Stimulated activated CD8-positive, alpha-beta memory T cell treated with anti-CD3 and anti-CD28 coated beads, Interleukin-7, amount 100 ng/mL, for 4 hours (primary cell): ENCODE measurements around the gene IP6K3.

Experiments used
- DNase-seq, 2 donors: peaks; one replicate each; pipeline ENCODE4 v3.0.0-alpha.2; 2020; ENCODE audit warnings: low read depth in 2 of 2

The IP6K3 gene

DNA sequence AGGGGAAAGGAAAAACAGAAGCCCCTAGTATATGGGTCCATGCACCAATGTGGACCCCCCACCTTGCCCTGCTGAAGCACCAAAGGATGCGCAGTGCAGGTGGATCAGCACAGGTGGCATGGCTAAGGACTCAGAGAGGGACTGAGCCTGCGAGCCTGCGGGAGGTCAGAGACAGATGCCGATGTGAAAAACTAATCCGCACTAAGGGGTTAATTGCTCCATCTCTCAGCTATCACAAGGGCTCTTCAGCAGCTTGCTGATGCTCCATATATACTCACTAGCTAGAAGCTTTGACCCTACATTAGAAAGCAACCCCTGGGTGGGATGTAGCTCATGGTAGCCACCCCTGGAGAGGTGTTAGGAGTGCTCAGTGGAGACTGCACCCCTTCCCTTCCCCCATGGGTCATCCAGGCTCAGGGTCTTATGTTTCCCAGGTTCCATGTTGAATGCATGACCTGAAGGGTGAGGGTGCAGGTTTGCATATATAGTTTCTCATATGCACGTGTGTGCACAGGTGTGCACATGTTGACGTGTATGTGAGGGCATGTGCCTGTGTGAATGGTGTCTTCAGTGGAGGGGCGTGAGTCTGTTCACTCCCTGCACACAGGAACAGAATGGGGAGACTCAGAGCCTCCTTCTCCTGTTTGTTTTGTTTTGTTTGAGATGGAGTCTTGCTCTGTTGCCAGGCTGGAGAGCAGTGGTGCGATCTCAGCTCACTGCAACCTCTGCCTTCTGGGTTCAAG is 13.4 kb upstream of the IP6K3 start:
- DNase-seq, result no peak

DNA sequence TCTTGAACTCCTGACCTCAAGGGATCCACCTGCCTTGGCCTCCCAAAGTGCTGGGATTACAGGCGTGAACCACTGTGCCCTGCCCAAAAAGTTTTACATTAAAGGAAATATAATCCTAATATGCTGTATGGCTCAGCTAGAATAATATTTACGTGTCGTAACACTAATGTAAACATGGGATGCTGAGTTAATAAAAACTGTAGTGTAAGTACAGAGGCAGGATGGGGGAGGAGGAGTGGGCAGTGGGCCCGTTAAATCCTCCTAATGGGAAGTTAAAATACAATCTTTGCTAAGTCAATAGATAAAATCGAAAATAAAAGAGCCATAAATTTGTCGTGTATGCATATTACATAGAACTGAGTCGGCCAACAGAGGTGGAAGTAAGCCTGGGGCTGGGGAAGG is 12.1 kb upstream of the IP6K3 start:
- no peak for DNase-seq

DNA sequence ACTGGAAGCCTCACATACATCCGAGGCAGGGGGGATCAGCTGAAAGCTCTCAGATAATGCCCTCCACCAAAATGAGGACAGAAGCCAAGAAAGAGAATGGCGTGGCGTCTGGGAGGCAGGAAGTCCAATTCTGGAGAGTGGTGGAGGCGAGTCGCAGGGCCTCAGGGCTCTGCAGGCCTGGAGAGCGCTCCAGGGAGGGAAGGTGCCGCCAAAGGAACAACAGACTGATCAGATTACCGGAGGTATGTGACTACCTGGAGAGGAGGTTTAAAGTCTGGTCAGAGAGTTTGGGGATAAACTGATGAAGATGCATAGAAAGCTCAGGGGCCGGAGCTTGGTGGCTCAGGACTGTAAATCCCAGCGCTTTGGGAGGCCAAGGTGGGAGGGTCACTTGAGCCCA is 11.2 kb upstream of the IP6K3 start:
- DNase-seq, result no peak

DNA sequence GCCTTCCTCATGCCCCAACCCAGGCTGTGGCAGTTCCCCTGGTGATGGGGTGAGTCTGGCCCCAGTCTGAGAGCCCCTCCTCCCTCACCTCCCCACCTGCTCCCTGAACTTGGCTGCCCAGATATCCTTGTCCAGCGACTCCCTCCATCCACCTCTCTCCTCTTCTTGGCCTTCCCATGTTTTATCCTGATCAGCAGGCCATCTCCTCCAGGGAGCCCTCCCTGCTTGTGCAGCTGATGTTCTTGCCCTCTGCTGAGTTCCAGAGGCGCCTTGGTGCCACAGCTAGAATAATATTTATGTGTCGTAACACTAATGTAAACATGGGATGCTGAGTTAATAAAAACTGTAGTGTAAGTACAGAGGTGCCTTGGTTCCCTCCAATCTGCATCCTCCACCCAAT is 10.4 kb upstream of the IP6K3 start:
- no peak for DNase-seq

DNA sequence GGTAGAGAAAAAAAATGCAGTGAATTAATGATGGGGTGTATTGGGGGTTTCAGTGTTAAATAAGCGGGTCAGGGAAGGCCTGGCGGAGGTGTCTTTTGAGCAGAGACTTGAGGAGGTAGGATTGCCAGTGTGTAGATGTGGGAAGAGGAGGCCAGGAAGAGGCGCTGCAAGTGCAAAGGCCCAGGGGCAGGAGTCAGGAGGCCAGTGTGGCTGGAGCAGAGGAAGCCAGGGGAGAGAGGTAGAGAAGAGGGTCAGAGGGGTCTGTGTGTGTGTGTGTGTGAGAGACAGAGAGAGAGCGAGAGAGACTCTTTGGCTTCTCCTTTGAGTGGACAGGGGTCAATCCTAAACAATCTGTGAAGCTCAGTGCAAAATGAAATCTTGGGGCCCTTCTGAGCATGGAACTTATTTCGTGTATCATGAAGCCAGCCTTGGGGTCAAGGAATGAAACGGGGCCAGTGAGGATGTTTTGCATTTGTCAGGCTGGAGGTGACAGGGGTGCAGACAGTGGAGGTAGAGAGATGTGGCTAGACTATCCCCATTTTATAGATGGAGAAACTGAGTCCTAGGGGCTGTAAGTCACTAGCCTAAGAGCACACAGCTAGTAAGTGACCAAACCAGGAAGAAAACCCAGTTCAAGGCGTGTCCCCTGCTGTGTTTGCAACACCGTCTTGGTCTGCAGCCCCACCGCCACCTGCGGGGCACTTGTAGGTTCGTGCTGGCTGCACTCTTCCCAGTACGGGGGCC is 9.7 kb upstream of the IP6K3 start:
- no peak for DNase-seq

DNA sequence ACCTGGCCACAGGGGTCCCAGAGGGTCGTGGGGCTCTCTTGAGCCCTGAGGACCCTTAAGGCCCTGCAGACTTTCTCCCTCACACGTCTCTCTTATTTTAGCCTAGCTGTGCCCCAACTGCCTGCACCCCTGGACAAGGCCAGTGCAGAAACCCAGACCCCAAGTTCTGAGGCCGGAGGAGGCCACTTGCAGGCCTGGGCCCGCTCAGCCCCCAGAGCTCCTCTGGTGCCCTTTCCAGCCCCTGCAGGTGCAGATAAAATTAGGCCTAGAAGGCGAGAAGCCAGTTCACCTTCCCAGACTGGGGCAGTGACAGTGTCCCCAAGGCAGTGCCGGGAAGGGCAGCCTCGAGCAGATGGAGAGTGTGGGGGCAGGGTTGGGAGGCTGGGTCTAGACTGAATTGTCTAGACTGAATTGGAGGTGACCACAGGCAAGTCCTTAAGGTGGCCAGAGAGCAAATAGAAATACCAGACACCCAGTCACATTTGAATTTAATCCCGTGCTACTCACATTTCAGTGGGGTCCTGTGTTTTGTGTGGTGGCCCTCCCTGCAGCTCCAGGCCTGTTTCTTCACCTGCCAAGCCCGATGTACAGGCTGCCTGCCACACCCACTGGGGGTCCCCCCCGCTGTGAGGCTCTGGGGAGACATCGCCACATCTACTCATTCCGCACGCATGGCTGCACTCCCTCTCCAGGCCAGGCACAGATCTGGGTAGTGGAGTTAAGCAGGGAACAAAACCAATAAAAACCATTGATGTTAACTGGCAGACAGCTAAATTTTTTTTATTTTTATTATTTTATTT is 8.6 kb upstream of the IP6K3 start:
- no peak for DNase-seq

DNA sequence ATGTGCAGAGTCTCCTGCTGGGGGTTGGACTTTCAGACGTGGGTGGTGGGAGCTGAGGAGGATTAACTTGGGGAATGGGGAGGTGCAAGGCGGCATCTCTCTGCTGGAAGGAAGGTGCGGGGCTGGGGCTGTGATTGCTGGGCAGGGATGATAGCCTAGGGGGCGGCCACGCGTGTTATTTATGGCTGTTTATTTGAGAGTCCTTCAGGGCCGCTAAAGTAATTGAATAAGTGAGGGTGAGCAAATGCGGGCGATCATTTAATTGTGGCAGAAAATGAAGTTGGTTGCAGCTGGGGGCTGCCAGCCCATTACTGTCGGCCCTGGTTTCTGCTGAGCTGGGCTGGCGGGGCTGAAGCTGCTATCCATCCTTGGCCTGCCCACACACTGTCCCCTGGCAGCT is 7.5 kb upstream of the IP6K3 start:
- DNase-seq, result no peak

DNA sequence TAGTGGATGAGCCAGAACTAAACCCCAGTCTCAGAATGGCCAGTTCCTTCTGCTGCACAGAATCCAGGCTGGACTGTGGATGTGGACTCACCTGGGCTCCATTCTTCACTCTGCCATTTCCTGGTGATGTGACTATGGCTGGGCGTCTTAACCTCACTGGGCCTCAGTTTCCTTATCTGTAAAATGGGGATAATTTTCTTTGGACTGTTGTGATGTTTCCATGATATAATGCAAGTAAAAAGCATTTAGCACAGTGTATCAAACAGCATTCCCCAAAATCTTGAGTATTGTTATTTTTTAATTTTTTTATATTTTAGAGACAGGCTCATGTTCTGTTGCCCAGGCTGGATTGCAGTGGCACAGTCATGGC is 5.9 kb upstream of the IP6K3 start:
- no peak for DNase-seq

DNA sequence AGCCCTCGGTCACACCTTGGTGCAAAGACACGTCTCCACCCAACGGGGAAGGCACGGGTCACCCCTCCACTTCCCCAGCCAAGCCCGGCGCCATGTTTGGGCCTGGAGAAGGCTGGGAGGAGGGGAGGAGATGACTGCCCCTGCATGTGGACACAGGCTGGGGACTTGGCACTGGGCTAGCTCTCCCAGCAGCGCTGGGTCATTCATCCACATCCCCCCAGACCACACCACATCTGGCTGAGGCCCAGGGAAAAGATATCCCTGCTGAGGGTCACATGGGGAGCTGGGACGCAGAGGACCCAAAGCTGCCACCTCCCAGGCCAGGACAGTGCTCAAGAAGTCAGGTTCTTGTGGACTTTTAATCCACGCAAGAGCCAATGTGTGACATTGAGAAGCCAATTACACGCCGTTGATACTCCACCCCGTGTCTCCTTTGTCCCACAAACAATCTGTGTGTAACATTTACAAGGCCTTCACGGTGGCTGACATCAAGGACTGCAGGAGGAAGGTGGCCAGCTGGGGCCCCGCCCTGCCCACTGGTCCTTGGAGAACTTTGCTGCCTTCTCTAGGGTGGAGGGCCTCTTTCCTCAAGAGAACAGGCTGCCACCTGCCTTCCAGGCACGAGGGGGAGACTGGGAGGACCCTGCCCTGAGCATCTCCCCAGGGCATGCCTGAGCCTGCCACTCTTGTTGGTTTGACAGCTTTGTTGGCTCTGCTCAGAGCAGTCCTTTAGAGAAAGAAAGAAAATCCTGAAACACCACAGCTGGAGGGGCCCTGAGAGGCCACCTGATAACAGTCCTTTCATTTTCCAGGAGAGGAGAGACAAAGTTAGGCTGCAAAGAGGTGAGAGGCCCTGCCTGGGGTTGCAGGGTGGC is 5.3 kb upstream of the IP6K3 start:
- DNase-seq, result no peak

DNA sequence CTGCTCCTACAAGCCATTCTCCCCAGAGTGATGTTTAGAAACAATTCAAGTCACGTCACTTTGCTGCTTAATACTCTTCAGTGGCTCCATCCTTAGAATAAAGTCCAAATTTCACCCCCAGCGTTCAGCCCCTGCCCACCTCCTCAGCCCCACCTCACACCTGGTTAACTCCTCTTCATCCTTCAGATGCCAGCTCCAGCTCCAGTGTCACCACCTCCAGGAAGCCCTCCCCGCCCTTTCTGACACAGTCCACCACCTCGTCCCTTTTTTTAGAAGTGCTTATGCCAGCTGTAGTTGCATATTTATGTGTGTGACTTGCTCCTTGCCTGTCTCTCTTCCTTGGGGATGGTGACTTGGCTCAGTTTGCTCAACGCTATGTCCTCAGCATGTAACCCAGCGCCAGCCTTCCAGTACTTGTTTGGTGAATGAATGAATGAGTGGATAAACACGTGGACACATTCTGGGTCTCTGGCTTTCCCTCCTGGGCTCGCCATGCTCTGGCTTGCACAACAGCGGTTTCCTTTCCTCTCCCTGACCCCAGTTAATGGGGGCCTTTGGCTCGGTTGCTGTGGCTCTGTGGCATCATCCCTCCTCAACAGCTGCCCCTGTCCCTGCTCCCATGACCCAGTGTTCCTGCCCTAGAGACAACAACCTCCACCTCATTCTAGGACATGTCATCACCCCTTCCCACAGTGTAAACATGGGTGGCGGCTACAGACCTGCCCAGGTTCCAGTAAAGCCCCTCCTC is 3.7 kb upstream of the IP6K3 start:
- DNase-seq, result no peak

DNA sequence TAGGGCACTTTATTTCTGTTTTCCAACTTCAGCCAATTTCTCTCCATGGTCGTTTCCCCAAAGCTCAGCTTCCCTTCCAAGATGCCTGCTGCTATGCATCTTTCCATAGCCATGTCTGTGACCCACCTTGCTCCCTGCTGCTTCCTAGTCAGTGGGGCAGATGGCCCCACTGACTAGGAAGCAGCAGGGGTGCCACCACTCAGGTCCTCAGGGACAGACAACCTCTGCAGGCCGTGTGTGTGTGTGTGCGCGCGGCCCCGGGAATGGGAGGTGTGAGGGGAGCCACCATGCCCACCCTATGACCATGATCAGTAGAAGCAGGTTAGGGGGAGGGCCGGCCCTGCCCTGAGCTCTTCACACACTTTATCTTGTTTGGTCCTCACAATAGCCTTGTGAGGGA is 2.7 kb upstream of the IP6K3 start:
- no peak for DNase-seq

DNA sequence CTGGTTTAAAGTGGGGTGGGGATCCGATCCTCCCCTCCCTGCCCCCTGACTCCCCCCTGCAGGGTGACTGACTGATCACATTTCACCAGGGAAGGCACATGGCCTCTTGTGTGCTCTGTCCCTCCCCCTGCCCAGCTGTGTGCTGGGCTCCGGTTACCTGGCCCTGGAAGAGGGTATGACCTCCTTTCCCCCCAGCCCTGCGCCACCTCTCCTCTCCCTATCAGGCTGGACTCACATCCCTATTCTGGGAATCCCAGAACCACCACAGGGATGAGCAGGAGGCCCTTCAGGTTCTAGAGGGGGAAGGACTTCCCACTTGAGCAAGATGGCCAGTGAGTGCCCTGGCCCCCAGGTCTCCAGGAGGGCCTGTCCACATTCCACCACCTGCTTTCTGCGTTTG is 2.1 kb upstream of the IP6K3 start:
- DNase-seq, result no peak

DNA sequence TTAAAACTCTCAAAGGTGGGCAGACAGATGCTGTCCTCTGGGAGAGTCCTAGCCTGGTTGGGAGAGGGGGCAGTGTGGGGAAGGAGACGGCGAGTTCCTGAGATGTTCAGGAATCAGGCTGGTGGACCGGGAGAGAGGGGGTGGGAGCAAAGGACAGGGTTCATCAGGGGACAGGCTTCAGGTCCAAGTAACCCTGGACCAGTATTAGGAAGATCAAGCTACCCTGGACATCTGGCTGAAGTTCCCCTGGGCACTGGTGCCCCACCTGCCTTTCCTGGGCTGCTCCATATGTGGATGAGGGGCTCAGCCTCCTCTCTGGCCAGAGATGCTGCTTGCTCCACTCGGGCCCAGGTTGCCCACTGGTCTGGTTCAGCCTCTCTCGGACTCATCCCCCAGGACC is 1.1 kb upstream of the IP6K3 start:
- DNase-seq, result no peak

DNA sequence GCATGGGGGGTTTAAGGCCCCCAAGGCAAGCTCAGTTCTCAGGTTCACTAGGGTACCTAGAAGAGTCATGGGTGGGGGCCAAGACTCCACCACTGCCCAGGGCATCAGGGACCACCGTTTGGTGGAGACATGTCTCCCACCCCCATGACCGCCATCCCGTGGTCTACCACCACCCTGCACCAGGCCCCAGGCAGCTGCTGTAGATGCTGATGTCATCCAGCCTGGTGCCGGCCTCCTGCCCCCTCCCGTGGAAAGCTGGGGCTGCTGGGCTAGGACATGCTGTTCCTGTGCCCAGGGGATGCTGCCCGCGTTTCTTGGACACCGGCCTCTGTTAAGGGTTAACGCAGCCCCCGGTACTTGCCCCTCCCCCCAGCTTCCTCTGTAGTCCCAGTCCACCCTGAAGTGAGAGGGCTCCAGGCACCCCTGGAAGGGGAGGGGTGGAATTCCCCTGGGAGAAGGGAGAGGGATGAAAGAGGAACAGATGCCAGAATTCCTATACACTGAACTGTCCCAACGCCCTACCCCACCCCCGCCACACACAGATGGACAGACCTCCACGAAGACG is 587 bp downstream of the IP6K3 start:
- no peak for DNase-seq

DNA sequence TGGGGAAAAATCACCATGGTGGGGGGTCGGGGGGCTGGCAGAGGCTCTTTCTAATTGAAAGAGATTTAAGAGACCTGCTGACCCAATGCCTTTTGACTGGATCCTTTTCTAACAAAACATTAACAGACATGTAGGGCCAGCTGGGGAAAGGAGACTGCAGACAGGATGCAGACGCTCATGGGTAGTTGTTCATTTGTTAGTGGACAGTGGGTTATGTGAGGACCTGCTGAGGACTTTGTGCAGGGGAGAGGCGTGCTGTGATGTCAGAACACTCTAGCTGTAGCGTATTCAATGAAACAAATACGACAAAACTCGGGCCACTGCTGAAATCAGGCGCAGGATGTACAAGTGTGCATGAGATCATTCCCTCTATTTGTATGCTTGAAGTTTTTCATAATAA is 1.2 kb downstream of the IP6K3 start:
- DNase-seq, result no peak

DNA sequence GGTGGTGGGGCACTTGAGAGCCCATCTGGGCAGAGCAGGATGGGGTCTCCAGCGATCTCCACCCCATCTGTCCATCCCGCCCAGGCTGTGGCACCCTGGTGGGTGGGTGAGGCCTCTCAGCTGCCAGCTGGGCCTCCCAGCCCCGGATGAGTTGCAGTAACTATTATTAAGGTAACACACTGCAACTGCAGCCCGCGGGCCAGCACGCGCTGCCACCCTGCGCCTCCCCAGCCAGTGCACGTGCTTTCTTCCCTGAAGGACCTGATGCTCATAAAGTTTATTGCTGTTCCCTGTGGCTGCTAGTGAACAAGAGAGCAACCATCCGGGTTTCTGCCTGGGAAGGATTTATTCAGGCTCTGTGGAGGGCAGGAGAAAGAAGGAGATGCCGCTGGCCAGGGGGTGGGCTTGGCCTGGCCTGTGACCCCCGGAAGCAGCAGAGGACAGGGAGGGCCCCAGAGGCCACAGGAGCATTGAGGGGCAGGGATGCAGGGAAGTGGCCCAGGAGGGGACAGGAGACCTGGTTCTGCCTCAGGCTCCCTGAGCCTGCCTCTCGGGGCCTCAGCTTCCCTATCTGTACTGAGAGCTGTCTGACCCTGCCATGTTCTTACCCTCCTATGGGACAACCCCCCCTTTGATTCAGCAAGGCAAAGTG is 1.7 kb downstream of the IP6K3 start:
- no peak for DNase-seq

DNA sequence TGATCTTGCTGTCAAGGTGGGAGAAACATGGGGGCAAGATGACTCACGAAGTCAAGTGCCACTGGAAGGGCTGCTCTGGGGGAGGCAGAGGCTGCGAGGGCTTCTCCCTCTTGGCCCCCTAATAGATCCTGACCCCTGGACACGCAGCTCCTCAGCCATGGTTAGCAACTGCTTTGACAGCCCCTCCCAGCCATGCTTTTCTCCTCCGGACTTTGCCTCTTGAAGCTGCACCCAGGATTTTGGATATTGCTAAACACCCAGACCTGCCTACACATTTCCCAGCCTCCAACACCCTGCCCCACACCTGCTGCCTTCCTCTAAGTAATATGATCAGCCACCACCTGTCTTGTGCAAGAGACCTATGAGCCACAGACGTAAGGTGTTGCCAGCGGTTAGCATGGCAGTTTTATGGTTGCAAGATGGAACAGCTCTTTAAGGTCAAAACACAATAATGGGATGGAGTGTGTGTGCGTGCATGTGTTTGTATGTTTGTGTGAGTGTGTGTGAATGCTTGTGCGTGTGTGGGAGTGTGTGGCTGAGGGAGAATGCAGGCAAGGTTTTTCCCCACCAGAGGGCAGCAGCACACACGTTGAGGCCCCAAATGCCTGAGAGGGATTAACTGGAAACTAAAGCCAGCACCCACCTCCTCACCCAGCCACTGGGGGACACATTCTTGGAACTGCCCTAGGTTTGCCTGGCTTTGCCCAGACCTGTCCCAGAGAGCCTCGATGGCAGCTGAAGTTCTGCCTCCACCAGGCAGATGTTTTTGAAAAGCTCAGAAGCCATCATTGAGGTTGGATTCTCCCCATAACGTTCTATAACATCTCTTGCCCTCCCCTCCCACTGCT is 2.5 kb downstream of the IP6K3 start:
- DNase-seq, result peak; percentile 53 to 58

DNA sequence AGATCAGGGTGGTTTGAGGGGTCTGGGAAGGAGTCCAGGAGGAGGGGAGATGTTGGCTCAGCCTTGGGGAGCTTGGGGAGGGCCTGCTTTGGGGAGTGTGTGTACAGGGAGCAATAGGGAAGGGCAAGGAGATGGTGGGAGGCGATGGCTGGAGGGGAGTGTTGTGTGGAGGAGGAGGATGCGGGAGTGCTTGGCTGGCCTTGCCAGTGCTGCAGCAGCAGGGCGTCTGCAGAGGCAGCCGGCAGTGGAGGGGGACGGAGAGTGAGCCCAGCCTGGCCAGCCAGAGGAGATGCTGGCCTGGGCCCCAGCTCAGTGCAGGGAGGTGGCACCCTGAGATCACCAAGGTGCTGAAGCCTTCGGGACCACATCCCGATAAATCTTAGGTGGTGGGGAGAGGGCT is 3.9 kb downstream of the IP6K3 start:
- no peak for DNase-seq

DNA sequence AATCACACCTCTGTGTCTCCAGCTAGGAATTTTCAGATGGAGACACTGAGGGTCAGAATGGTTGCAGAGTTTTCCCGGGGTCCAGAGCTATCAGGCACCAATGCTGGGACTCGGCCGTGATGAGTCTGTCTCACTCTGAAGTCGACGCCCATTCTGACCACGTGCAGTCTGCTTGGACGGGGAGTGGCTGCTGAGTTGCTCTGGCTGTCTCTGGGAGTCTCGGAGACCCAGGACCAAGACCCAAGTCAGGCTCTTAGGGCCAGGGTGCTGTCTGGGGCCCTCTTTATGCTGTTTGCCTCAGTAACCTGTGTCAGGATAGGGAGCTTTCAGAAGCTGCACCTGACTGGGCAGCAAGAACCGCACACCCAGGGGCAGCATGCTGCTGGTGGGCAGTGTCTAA is 4.6 kb downstream of the IP6K3 start:
- no peak for DNase-seq
